KMS-11 (cell line): ENCODE data around the gene KIF26B.

Experiments
- H2AFZ ChIP-seq: fragments of 200-600 bp; sonication (generic); 2 replicates; pipeline ENCODE4 v1.6.1; 2016; ENCODE audit warnings: antibody characterized with exemption, mixed run types, low read depth
- H3K27ac ChIP-seq: fragments of 200-600 bp; sonication (generic); 2 replicates; pipeline ENCODE4 v1.6.1; 2016; ENCODE audit warnings: mild to moderate bottlenecking, mixed run types
- H3K27me3 ChIP-seq: fragments of 200-600 bp; sonication (generic); 2 replicates; pipeline ENCODE4 v1.6.1; 2017; ENCODE audit warnings: mild to moderate bottlenecking, low read depth, mixed run types, moderate library complexity; ENCODE audit not compliant: insufficient read depth
- H3K36me3 ChIP-seq: fragments of 200-600 bp; sonication (generic); 2 replicates; pipeline ENCODE4 v1.6.1; 2017; ENCODE audit warnings: mild to moderate bottlenecking, mixed run types; ENCODE audit not compliant: insufficient read depth
- H3K4me1 ChIP-seq: fragments of 200-600 bp; sonication (generic); 2 replicates; pipeline ENCODE4 v1.6.1; 2016; ENCODE audit warnings: mild to moderate bottlenecking, low read depth, mixed run types; ENCODE audit not compliant: poor library complexity, severe bottlenecking
- H3K4me2 ChIP-seq: fragments of 200-600 bp; sonication (generic); 2 replicates; pipeline ENCODE4 v1.7.0; 2016; ENCODE audit warnings: mild to moderate bottlenecking, mixed run types
- H3K4me3 ChIP-seq: fragments of 200-600 bp; sonication (generic); IDR thresholded peaks from 2 replicates; pipeline ENCODE4 v1.6.1; 2017; ENCODE audit warnings: low read depth, low read length, mixed read lengths; ENCODE audit not compliant: insufficient read depth
- H3K79me2 ChIP-seq: fragments of 200-600 bp; sonication (generic); 2 replicates; pipeline ENCODE4 v1.6.1; 2016; ENCODE audit warnings: low read depth, mixed run types; ENCODE audit not compliant: insufficient read depth
- H3K9ac ChIP-seq: fragments of 200-600 bp; sonication (generic); 2 replicates; pipeline ENCODE4 v1.6.1; 2016; ENCODE audit warnings: mild to moderate bottlenecking, mixed run types
- H4K20me1 ChIP-seq: fragments of 200-600 bp; sonication (generic); 2 replicates; pipeline ENCODE4 v1.6.1; 2016; ENCODE audit warnings: mild to moderate bottlenecking, mixed run types; ENCODE audit not compliant: insufficient read depth
- CTCF ChIP-seq: fragments of 200-600 bp; sonication (generic); conservative IDR thresholded peaks from 2 replicates; pipeline ENCODE4 v1.6.1; 2017; ENCODE audit warnings: low read depth, mild to moderate bottlenecking, antibody characterized with exemption, low read length, moderate library complexity, mixed read lengths

KIF26B gene

GRCh38 chr1:245211761-245212160, 57.0 kb downstream of the KIF26B start:
- Histone ChIP-seq H3K9ac (no peak overlapping the region), H3K27me3 (no peaks in the 10 kb centered on the region), H3K36me3 (no peaks in the 10 kb centered on the region), H4K20me1 (no peaks in the 10 kb centered on the region), H3K27ac (no peak overlapping the region), H3K79me2 (no peaks in the 10 kb centered on the region), H2AFZ (no peak overlapping the region), H3K4me1 (no peaks in the 10 kb centered on the region), H3K4me3 (no peak overlapping the region), H3K4me2 (no peak overlapping the region)
- no peak for TF ChIP-seq CTCF

DNA sequence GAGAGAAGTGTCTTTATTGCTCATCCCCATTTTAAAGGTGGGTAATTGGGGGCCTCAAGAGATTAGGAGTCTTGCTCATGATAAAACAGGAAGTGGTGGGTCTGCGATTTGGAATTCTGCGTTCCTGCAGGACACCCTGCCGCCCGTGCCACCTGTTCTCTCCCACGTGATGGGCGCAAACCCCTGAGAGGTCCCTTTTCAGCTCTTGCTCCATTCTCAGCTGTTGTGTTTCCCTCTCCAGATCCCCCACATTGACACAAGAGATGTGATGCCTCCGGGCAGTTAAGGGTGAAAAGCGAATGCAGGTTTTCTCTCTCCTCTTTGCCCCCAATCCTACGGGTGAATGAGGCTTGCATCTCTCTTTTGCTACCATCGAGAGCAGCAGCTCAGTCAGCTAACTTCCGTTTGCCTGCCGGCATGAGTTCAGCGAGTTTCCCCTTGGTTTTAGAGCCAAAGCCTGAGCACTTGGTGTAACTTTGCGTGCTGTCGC, 57.5 kb downstream of the KIF26B start:
- Histone ChIP-seq H3K36me3 (no peaks in the 10 kb centered on the region), H3K9ac (no peak overlapping the region), H4K20me1 (no peaks in the 10 kb centered on the region), H3K4me3 (no peak overlapping the region), H2AFZ (no peak overlapping the region), H3K4me2 (no peak overlapping the region), H3K79me2 (no peaks in the 10 kb centered on the region), H3K27ac (no peak overlapping the region), H3K4me1 (no peaks in the 10 kb centered on the region), H3K27me3 (no peaks in the 10 kb centered on the region)
- no peak for TF ChIP-seq CTCF

DNA sequence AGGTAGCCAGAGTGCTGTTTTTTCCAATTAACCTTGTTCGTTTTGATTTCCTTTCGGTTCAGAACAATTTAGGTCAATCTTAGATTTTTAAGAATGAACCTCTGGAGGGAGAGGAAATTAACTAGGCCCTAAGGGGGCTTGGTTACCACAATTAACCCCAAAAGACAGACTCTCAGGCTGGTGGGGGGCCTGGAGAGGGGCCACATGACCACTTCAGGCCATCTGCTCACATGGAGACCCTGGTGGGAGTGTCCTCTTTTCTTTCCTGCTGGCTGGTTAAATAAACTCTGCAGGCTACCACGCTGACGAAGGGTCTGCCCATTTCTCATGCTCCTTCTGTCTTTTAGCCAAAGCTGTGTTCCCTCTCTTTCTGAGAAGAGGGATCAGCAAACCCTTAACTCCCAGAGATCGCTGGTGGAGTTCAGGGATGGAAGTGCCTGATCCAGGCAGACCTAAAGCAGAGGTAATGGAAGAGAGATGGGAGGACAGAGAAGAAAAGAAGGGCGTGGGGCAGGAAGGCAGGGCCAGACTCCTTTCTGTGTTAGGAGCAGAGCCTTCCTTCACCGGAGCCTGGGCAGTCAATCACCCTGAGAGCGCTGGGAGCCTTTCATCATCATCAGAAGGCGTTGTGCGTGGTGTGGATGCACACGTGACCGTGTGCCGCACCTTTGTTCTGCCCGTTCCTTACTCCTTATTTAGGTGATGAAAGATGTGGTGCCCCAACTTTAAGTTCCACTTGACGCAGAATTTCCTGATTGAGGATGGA, 58.5 kb downstream of the KIF26B start:
- H3K27me3 ChIP-seq = no peaks in the 10 kb centered on the region
- no peak overlapping the region for H2AFZ ChIP-seq
- H3K9ac ChIP-seq = no peak overlapping the region
- no peaks in the 10 kb centered on the region for H3K79me2 ChIP-seq
- no peak overlapping the region for H3K27ac ChIP-seq
- no peak overlapping the region for H3K4me3 ChIP-seq
- no peaks in the 10 kb centered on the region for H4K20me1 ChIP-seq
- H3K4me2 ChIP-seq = no peak overlapping the region
- TF ChIP-seq CTCF = no peak
- no peaks in the 10 kb centered on the region for H3K36me3 ChIP-seq
- H3K4me1 ChIP-seq = no peaks in the 10 kb centered on the region

- no peaks in the 10 kb centered on the region for H4K20me1 ChIP-seq
- H3K9ac ChIP-seq = no peak overlapping the region
- no peak overlapping the region for H2AFZ ChIP-seq
- no peak overlapping the region for H3K27ac ChIP-seq
- no peak for TF ChIP-seq CTCF
- no peaks in the 10 kb centered on the region for H3K4me1 ChIP-seq
- no peaks in the 10 kb centered on the region for H3K79me2 ChIP-seq
- no peaks in the 10 kb centered on the region for H3K36me3 ChIP-seq
- H3K4me2 ChIP-seq = no peak overlapping the region
- H3K27me3 ChIP-seq = no peaks in the 10 kb centered on the region
- no peak overlapping the region for H3K4me3 ChIP-seq
Measured at GRCh38 chr1:245215071-245215470, 60.3 kb downstream of the KIF26B start.
